HFFc6 (cell line): Measurements from ENCODE around the gene EXOC4. TPM values are rescaled to one million over a fixed set of nuclear protein-coding genes. Genes with fewer than 3 reads are reported as not detected.

Experiments used
- DNase-seq: peaks from one replicate; pipeline ENCODE4 v3.0.0-alpha.2; 2018
- H3K27ac Mint-ChIP-seq: 2 replicates; pipeline ENCODE4 v1.8.0; 2020; ENCODE audit warnings: mild to moderate bottlenecking, mixed read lengths
- H3K27me3 Mint-ChIP-seq: 2 replicates; pipeline ENCODE4 v1.8.0; 2021; ENCODE audit warnings: mild to moderate bottlenecking, moderate library complexity, mixed read lengths; ENCODE audit not compliant: insufficient read depth
- H3K36me3 Mint-ChIP-seq: 2 replicates; pipeline ENCODE4 v1.8.0; 2021; ENCODE audit warnings: low read depth, mixed read lengths
- H3K4me1 Mint-ChIP-seq: 2 replicates; pipeline ENCODE4 v1.8.0; 2020; ENCODE audit warnings: low read depth, mixed read lengths
- H3K4me3 Mint-ChIP-seq: 2 replicates; pipeline ENCODE4 v1.8.0; 2020; ENCODE audit warnings: mild to moderate bottlenecking, moderate library complexity, mixed read lengths
- H3K9me3 Mint-ChIP-seq: 2 replicates; pipeline ENCODE4 v1.8.0; 2020; ENCODE audit warnings: mild to moderate bottlenecking, mixed read lengths
- CTCF ChIP-seq: fragments of 200-600 bp; sonication (generic); IDR thresholded peaks from 2 replicates; pipeline ENCODE4 v1.5.0; 2021; ENCODE audit warnings: antibody characterized with exemption, mild to moderate bottlenecking
- total RNA-seq, 6 experiments: library from RNA; stranded (reverse); fragmentation: NEBNext Ultra II Directional; extraction: Animal tissue kit (Norgen Biotek cat#: 25700); gene quantifications; 2 replicates in 1 of 6; 3 replicates in 5 of 6; pipeline ENCODE4 v1.2.3, GENCODE V29; 2021

Gene EXOC4
- total RNA-seq, 6 experiments from 2014 or later = 57.6 to 67.6 (median 61.4) TPM

- no peaks in the 10 kb centered on the region for H3K27me3 Mint-ChIP-seq
- H3K9me3 Mint-ChIP-seq = no peaks in the 10 kb centered on the region
- H3K4me3 Mint-ChIP-seq = peak overlapping the region; percentile 67; the same call in 1 of the 2 replicates
- no peak overlapping the region; the same call in 1 of the 2 replicates for H3K27ac Mint-ChIP-seq
- H3K36me3 Mint-ChIP-seq = peaks cover 17% of the 10 kb centered on the region
- H3K4me1 Mint-ChIP-seq = peaks cover 22% of the 10 kb centered on the region
- DNase-seq = peak; percentile 29
- no peak for TF ChIP-seq CTCF
Observed at GRCh38 chr7:133512560-133512959, 259.7 kb downstream of the EXOC4 start.

DNA sequence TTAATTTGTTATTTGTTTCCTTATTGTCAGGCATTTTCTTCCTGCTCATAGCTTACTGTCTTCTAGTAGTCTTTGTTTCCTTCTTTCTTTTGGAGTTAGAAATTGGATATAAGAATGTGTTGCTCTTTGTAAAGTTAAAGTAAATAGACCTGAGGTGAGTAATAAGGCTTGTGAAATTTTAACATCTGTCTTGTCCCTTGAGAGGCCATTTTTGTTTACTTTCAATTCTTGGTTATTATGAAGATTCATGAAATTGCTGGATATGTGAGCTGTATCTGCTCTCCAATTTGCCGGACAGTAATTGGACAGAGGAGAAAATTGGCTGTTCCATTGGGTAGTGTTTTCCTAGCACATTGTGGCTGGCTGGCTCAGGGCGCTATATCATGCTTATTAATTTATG is 260.7 kb downstream of the EXOC4 start:
- H3K4me3 Mint-ChIP-seq = 0 out of 2 replicates have a peak overlapping the region, but pooled peaks have one; percentile 7
- H3K4me1 Mint-ChIP-seq = peaks cover 27% of the 10 kb centered on the region
- TF ChIP-seq CTCF = no peak
- H3K9me3 Mint-ChIP-seq = no peaks in the 10 kb centered on the region
- peaks cover 22% of the 10 kb centered on the region for H3K36me3 Mint-ChIP-seq
- H3K27me3 Mint-ChIP-seq = no peaks in the 10 kb centered on the region
- H3K27ac Mint-ChIP-seq = no peak overlapping the region
- no peak for DNase-seq

DNA sequence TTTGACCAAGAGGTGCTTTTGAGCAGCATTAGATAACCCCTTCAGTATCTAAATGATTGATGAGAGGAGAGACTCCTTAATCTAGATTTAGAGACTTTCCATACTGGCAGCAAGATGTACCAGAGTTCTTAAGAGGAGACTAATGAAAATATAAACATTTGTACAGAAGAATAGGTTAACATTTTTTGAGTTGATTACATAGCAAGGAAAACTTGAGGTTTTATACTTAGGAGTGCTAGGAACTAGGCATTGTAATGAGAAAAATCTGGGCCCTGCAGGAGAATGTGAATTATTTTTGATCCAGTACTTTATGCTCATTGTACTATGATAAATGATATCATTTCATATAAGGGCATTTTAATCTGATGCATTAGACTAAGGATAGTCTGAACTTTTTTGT is 261.7 kb downstream of the EXOC4 start:
- Mint-ChIP-seq H3K9me3 (no peaks in the 10 kb centered on the region), H3K4me1 (peaks cover 27% of the 10 kb centered on the region), H3K36me3 (peaks cover 22% of the 10 kb centered on the region), H3K27ac (no peak overlapping the region), H3K4me3 (no peak overlapping the region), H3K27me3 (no peaks in the 10 kb centered on the region)
- DNase-seq = no peak
- no peak for TF ChIP-seq CTCF

- Mint-ChIP-seq H3K9me3 (no peaks in the 10 kb centered on the region), H3K4me1 (peaks cover 20% of the 10 kb centered on the region), H3K27ac (no peak overlapping the region), H3K4me3 (no peak overlapping the region), H3K27me3 (no peaks in the 10 kb centered on the region), H3K36me3 (peaks cover 9% of the 10 kb centered on the region; the same call in 1 of the 2 replicates)
- DNase-seq = no peak
- no peak for TF ChIP-seq CTCF
Observed at GRCh38 chr7:133517766-133518165, 264.9 kb downstream of the EXOC4 start.

- no peaks in the 10 kb centered on the region for H3K27me3 Mint-ChIP-seq
- TF ChIP-seq CTCF = no peak
- H3K9me3 Mint-ChIP-seq = no peaks in the 10 kb centered on the region
- H3K27ac Mint-ChIP-seq = no peak overlapping the region
- H3K36me3 Mint-ChIP-seq = peaks cover 9% of the 10 kb centered on the region; the same call in 1 of the 2 replicates
- no peak overlapping the region for H3K4me3 Mint-ChIP-seq
- peaks cover 13% of the 10 kb centered on the region for H3K4me1 Mint-ChIP-seq
- DNase-seq = no peak
Observed at GRCh38 chr7:133518718-133519117, 265.8 kb downstream of the EXOC4 start.

GRCh38 chr7:133520248-133520647 is 267.4 kb downstream of the EXOC4 start:
- Mint-ChIP-seq H3K27me3 (no peaks in the 10 kb centered on the region), H3K36me3 (peaks cover 9% of the 10 kb centered on the region; the same call in 1 of the 2 replicates), H3K27ac (no peak overlapping the region), H3K4me1 (peaks cover 11% of the 10 kb centered on the region), H3K9me3 (no peaks in the 10 kb centered on the region), H3K4me3 (no peak overlapping the region)
- no peak for DNase-seq
- TF ChIP-seq CTCF = no peak
